ENCODE measurements around the gene TRMT2A. TPM values are rescaled to one million over a fixed set of nuclear protein-coding genes. Genes with fewer than 3 reads are reported as not detected.

Gene TRMT2A
- total RNA-seq, 4 donors from 2014 or later, result 16.9 to 38.0 (median 28.2) TPM

DNA sequence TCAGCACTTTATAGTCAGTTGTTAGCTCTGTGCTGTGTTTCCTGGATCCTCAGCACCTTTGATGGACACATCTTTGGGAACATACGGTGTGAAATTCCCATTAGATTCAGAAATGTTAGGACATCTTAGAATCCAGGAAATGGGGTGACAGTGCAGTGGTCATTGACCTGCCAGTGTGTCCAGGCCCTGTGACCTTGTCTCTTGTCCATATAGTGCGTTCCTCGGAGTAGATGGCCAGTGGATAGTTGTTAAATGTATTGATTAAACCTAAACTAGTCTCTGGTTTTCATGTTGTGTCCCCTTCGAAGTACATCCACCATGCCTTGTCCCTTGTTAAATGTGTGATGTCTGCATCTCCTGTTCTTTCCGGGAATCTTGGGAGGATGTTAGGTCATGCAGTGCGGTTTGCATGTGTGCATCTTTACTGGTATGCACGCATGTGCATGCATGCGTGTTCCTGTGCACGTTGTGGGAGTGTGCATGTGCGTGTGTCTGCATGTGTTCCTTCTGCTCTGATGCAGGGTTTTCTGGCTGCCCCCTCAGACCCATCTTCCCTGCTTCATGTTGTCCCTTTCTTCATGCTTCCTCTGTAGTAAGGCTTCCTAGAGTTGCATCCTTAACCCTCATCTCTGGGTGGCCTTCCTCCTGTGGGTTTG lies 33.0 kb downstream of the TRMT2A start:
- Histone ChIP-seq H3K4me3 (no peak overlapping the region), H3K27ac (peak overlapping the region; percentile 34 to 69 (median 60)), H3K27me3 (no peaks in the 10 kb centered on the region), H3K36me3 (peaks cover 0 to 35% of the 10 kb centered on the region in 2 donors), H3K4me1 (peaks cover 48 to 55% of the 10 kb centered on the region in 2 donors), H3K9me3 (no peaks in the 10 kb centered on the region)
- intact Hi-C loops (cut with DNase I; ENCODE audit: low total_unique reads) (loop anchor here (5.0 to 10.0 kb wide), 2 partner anchors 109 to 413 kb away; partner anchors contain the start of gene KLHL22), in situ Hi-C loops (cut with MboI; ENCODE audit: low sequenced_read_pairs in 4 of 4) (no loop called here)
- no peak for ATAC-seq
- TF ChIP-seq, protein P1, sequence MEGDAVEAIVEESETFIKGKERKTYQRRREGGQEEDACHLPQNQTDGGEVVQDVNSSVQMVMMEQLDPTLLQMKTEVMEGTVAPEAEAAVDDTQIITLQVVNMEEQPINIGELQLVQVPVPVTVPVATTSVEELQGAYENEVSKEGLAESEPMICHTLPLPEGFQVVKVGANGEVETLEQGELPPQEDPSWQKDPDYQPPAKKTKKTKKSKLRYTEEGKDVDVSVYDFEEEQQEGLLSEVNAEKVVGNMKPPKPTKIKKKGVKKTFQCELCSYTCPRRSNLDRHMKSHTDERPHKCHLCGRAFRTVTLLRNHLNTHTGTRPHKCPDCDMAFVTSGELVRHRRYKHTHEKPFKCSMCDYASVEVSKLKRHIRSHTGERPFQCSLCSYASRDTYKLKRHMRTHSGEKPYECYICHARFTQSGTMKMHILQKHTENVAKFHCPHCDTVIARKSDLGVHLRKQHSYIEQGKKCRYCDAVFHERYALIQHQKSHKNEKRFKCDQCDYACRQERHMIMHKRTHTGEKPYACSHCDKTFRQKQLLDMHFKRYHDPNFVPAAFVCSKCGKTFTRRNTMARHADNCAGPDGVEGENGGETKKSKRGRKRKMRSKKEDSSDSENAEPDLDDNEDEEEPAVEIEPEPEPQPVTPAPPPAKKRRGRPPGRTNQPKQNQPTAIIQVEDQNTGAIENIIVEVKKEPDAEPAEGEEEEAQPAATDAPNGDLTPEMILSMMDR (IDR thresholded peaks at IDR 0.05 in 4 of 5, conservative IDR thresholded peaks at IDR 0.05 in 1 of 5), result no peak
- TF ChIP-seq POLR2A (IDR thresholded peaks at IDR 0.05), result no peak
- DNase-seq, result no peak

DNA sequence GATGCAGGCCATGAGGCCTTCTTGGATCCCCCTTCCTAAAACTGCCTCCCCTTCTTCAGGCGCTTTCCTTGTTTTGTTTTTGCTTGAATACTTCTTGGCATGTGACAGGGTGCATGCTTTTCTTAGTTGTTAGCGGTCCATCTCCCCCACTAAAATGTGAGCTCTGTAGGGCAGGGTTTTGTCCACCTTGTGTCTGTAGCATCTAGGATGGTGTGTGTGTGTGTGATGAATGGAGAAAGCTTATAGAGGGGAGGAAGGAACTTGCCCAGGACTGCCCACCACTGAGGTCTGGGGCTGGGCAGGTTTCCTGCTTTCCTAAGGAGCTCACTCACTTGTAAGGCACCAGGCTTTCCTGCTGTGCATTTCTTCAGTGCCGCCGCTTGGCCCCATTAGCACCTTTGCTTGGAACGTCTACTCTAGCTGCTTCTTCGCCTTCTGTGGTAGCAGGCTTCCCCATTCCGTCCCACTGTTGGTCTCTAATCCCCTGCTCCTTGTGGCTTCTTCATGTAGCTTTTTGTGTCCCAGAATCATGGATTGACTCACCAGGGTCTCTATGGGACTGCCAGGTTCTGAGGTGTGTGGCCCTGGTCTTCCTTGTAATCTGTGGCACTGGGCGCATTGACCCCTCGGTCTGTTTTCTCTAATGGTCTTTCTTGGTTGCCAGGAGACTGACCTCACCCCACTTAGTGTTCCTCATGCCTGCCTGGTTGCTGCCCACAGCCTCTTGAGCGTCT lies 33.7 kb downstream of the TRMT2A start:
- peaks cover 49 to 56% of the 10 kb centered on the region in 2 donors for H3K4me1 ChIP-seq
- intact Hi-C loops (cut with DNase I; ENCODE audit: low total_unique reads), result loop anchor here (5.0 to 10.0 kb wide), 2 partner anchors 109 to 414 kb away; partner anchors contain the start of gene KLHL22

DNA sequence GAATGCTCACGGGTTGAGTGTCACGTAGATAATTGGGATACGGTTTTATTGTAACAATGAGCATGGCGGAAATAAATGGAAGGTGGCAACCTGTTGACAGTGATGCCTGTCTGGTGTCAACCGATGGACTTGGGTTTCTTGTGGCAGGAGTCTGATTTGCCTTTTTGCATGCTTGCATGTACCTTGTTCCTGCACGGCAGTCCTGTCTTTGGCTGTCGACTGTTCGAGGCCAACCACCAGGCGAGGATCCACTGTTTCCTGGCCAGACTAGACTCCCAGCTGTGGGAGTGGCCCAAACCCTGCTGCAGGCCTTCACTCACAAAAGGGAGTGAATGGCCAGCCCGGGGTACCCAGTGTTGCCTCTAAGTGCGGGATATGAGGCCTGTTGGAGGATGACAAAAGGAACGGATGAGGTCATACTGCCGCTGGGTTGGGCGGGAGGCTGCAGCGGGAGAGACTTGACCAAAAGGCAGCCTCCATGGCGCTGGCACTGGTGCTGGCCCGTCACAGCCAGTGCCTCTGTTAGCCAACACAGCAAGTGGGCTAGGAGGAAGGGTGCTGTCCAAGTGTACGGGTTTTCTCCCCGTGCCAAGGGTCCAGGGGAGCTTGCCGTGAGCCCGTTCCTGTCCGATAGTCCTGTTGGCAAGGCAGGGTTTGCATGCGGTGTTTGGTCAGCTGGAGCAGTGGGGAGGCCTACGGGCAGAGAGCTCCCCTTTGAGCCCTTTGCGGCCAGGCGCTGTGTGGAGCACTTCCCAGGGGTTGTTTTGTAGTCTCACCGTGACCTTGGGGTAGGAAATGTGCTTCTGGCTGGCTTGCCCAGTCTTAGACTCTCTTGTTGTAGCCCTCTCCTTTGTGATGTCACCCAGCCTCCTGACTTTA lies 36.0 kb downstream of the TRMT2A start:
- TF ChIP-seq POLR2A (IDR thresholded peaks at IDR 0.05), result no peak
- TF ChIP-seq, protein P1 (IDR thresholded peaks at IDR 0.05 in 4 of 5, conservative IDR thresholded peaks at IDR 0.05 in 1 of 5), result no peak
- ATAC-seq (no peak), DNase-seq (no peak)
- in situ Hi-C loops (cut with MboI; ENCODE audit: low sequenced_read_pairs in 4 of 4), result no loop called here
- peak overlapping the region; percentile 83 to 96 (median 84) for H3K27ac ChIP-seq
- H3K9me3 ChIP-seq, result no peaks in the 10 kb centered on the region
- intact Hi-C loops (cut with DNase I; ENCODE audit: low total_unique reads), result loop anchor here (1.0 to 10.0 kb wide), 4 partner anchors 49 to 416 kb away; partner anchors contain the start of genes KLHL22 and TANGO2
- H3K4me1 ChIP-seq, result peaks cover 49 to 56% of the 10 kb centered on the region in 2 donors
- H3K27me3 ChIP-seq, result no peaks in the 10 kb centered on the region
- H3K36me3 ChIP-seq, result peaks cover 0 to 5% of the 10 kb centered on the region in 2 donors
- peak overlapping the region; percentile 61 to 87 (median 75) for H3K4me3 ChIP-seq

More for the DNA sequence above, 33.7 kb downstream of the TRMT2A start:
- DNase-seq (no peak), ATAC-seq (no peak)
- no peak for TF ChIP-seq POLR2A (IDR thresholded peaks at IDR 0.05)
- TF ChIP-seq, protein P1 (IDR thresholded peaks at IDR 0.05 in 4 of 5, conservative IDR thresholded peaks at IDR 0.05 in 1 of 5), result no peak
- Histone ChIP-seq H3K36me3 (peaks cover 0 to 28% of the 10 kb centered on the region in 2 donors), H3K27me3 (no peaks in the 10 kb centered on the region), H3K4me3 (no peak overlapping the region), H3K9me3 (no peaks in the 10 kb centered on the region), H3K27ac (peak overlapping the region in 3 of 4 donors; percentile 32 to 85 (median 69))
- in situ Hi-C loops (cut with MboI; ENCODE audit: low sequenced_read_pairs in 4 of 4), result no loop called here

DNA sequence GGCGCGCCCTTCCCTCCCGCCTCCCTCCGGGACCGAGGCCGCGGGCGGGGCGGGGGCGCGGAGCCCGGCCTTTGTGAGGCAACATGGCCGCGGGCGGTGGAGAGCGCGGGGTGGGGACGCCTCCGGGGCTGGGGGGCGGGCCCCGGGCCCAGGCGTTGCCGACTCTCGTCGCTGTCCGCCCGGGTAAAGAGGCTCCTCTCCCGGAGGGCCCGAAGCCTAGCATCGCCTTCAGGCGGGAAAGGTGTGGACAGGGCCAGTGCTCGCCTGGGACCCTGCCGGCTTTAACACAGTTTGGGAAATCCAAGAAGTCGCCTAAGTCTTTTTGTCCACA lies 36.6 kb downstream of the TRMT2A start:
- Histone ChIP-seq H3K27ac (peak overlapping the region; percentile 83 to 96 (median 84)), H3K4me1 (peaks cover 48 to 55% of the 10 kb centered on the region in 2 donors), H3K9me3 (no peaks in the 10 kb centered on the region), H3K4me3 (peak overlapping the region; percentile 61 to 87 (median 75)), H3K27me3 (no peaks in the 10 kb centered on the region), H3K36me3 (no peaks in the 10 kb centered on the region)
- no peak for TF ChIP-seq POLR2A (IDR thresholded peaks at IDR 0.05)
- TF ChIP-seq, protein P1 (IDR thresholded peaks at IDR 0.05 in 4 of 5, conservative IDR thresholded peaks at IDR 0.05 in 1 of 5), result no peak
- intact Hi-C loops (cut with DNase I; ENCODE audit: low total_unique reads) (loop anchor here (1.0 to 10.0 kb wide), 4 partner anchors 50 to 417 kb away; partner anchors contain the start of genes KLHL22 and TANGO2), in situ Hi-C loops (cut with MboI; ENCODE audit: low sequenced_read_pairs in 4 of 4) (no loop called here)
- DNase-seq, result peak; percentile 34 to 56
- ATAC-seq, result peak; percentile 74 to 80
